Measurements from ENCODE around the gene CLIC4.

- TF ChIP-seq CTCF (IDR thresholded peaks at IDR 0.05; ENCODE audit: control extremely low read depth in 1 of 3, insufficient read depth in 1 of 3, low read depth in 1 of 3, low read length in 3 of 3) (no peak), POLR2AphosphoS5 (IDR thresholded peaks at IDR 0.05; ENCODE audit: low read depth, low read length) (no peak), SUZ12 (IDR thresholded peaks at IDR 0.05; ENCODE audit: low read length) (no peak), EZH2 (IDR thresholded peaks at IDR 0.05; ENCODE audit: low read depth, low read length, severe bottlenecking) (no peak), SAP30 (IDR thresholded peaks at IDR 0.05; ENCODE audit: insufficient read depth, insufficient replicate concordance, low read length) (no peak), ZNF274 (IDR thresholded peaks at IDR 0.05; ENCODE audit: borderline replicate concordance, extremely low read depth, low read length) (no peak), TCF12 (IDR thresholded peaks at IDR 0.05; ENCODE audit: low read depth, low read length) (no peak), SP1 (IDR thresholded peaks at IDR 0.05; ENCODE audit: low read depth, low read length) (no peak), CHD2 (IDR thresholded peaks at IDR 0.05; ENCODE audit: low read length) (no peak), SIN3A (conservative IDR thresholded peaks at IDR 0.05 in 1 of 2, IDR thresholded peaks at IDR 0.05 in 1 of 2; ENCODE audit: low read depth in 1 of 2, low read length in 2 of 2) (no peak), MAFK (IDR thresholded peaks at IDR 0.05; ENCODE audit: low read depth, low read length) (no peak)
These were observed 34.6 kb downstream of the CLIC4 start for GRCh38 chr1:24779689-24780464.
